ENCODE data around the gene WDR59. TPM values are rescaled to one million over a fixed set of nuclear protein-coding genes. Genes with fewer than 3 reads are reported as not detected.

Gene WDR59
- polyA plus RNA-seq, 3 donors = 6.7 to 44.4 (median 7.8) TPM

GRCh38 chr16:74944466-74944865, 40.5 kb downstream of the WDR59 start:
- intact Hi-C loops (cut with micrococcal nuclease) = no loop called here
- no peak for DNase-seq
- no peaks in the 10 kb centered on the region for H4K20me1 ChIP-seq (ENCODE audit: insufficient read depth, low read length)
- Mint-ChIP-seq H3K36me3 (peaks cover 68 to 88% of the 10 kb centered on the region in 2 donors), H3K27ac (no peak overlapping the region), H3K27me3 (ENCODE audit: low read depth in 3 of 3) (peaks cover 4 to 17% (median 4%) of the 10 kb centered on the region in 3 donors), H3K9me3 (peaks cover 0 to 2% (median 0%) of the 10 kb centered on the region in 7 donors), H3K4me1 (no peaks in the 10 kb centered on the region), H3K4me3 (no peak overlapping the region)
- H3K27ac ChIP-seq (ENCODE audit: low read depth in 1 of 2, low read length in 2 of 2) = no peak overlapping the region
- no peaks in the 10 kb centered on the region for H3K9me3 ChIP-seq (replicated peaks in 1 of 2; ENCODE audit: control insufficient read depth in 1 of 2, insufficient read depth in 1 of 2, low read length in 2 of 2)
- no peak overlapping the region for H3K9ac ChIP-seq (ENCODE audit: insufficient read depth, low read length, poor library complexity, severe bottlenecking)
- H3K36me3 ChIP-seq (replicated peaks in 1 of 2; ENCODE audit: control insufficient read depth in 1 of 2, insufficient read depth in 2 of 2, low read length in 2 of 2) = peaks cover 13 to 70% of the 10 kb centered on the region in 2 donors
- H3K79me2 ChIP-seq (ENCODE audit: insufficient read depth, low read length) = no peaks in the 10 kb centered on the region
- no peak overlapping the region for H3K4me2 ChIP-seq (replicated peaks; ENCODE audit: extremely low read depth, low read length, poor library complexity, severe bottlenecking)
- TF ChIP-seq CTCF (IDR thresholded peaks at IDR 0.05) = no peak
- H3K4me1 ChIP-seq (ENCODE audit: control insufficient read depth in 1 of 2, insufficient read depth in 2 of 2, low read length in 2 of 2) = no peaks in the 10 kb centered on the region
- WGBS (ENCODE audit: insufficient coverage) = 100% methylated on average over 3 of the region's 6 CpGs
- H3K27me3 ChIP-seq (ENCODE audit: control insufficient read depth in 2 of 2, insufficient read depth in 2 of 2, low read length in 2 of 2) = no peaks in the 10 kb centered on the region
- H2AFZ ChIP-seq (ENCODE audit: insufficient read depth, low read depth, low read length, poor library complexity, severe bottlenecking) = no peak overlapping the region
- H3K4me3 ChIP-seq (replicated peaks in 1 of 3; ENCODE audit: low read depth in 2 of 3, low read length in 3 of 3) = no peak overlapping the region

GRCh38 chr16:74942977-74943918, 41.7 kb downstream of the WDR59 start:
- Mint-ChIP-seq H3K9me3 (peaks cover 0 to 5% (median 2%) of the 10 kb centered on the region in 7 donors), H3K4me1 (no peaks in the 10 kb centered on the region), H3K27ac (peak overlapping the region in 1 of 7 donors; percentile 5), H3K27me3 (ENCODE audit: low read depth in 3 of 3) (peaks cover 12 to 23% (median 12%) of the 10 kb centered on the region in 3 donors), H3K36me3 (peaks cover 71 to 86% of the 10 kb centered on the region in 2 donors), H3K4me3 (no peak overlapping the region)
- WGBS (ENCODE audit: insufficient coverage) = no CpG with 5 or more reads among the region's 4 CpGs
- H3K4me2 ChIP-seq (replicated peaks; ENCODE audit: extremely low read depth, low read length, poor library complexity, severe bottlenecking) = no peak overlapping the region
- H3K36me3 ChIP-seq (replicated peaks in 1 of 2; ENCODE audit: control insufficient read depth in 1 of 2, insufficient read depth in 2 of 2, low read length in 2 of 2) = peaks cover 7 to 65% of the 10 kb centered on the region in 2 donors
- intact Hi-C loops (cut with micrococcal nuclease) = no loop called here
- no peaks in the 10 kb centered on the region for H3K79me2 ChIP-seq (ENCODE audit: insufficient read depth, low read length)
- H3K27me3 ChIP-seq (ENCODE audit: control insufficient read depth in 2 of 2, insufficient read depth in 2 of 2, low read length in 2 of 2) = peaks cover 0 to 6% of the 10 kb centered on the region in 2 donors
- H3K4me3 ChIP-seq (replicated peaks in 1 of 3; ENCODE audit: low read depth in 2 of 3, low read length in 3 of 3) = no peak overlapping the region
- H3K9me3 ChIP-seq (replicated peaks in 1 of 2; ENCODE audit: control insufficient read depth in 1 of 2, insufficient read depth in 1 of 2, low read length in 2 of 2) = no peaks in the 10 kb centered on the region
- no peak overlapping the region for H2AFZ ChIP-seq (ENCODE audit: insufficient read depth, low read depth, low read length, poor library complexity, severe bottlenecking)
- DNase-seq = no peak
- no peak for TF ChIP-seq CTCF (IDR thresholded peaks at IDR 0.05)
- no peaks in the 10 kb centered on the region for H3K4me1 ChIP-seq (ENCODE audit: control insufficient read depth in 1 of 2, insufficient read depth in 2 of 2, low read length in 2 of 2)
- H3K9ac ChIP-seq (ENCODE audit: insufficient read depth, low read length, poor library complexity, severe bottlenecking) = no peak overlapping the region
- H4K20me1 ChIP-seq (ENCODE audit: insufficient read depth, low read length) = no peaks in the 10 kb centered on the region
- H3K27ac ChIP-seq (ENCODE audit: low read depth in 1 of 2, low read length in 2 of 2) = no peak overlapping the region
